NCI-H2227 treated with DMSO at 0.1 percent for 48 hours (cell line): ENCODE data around the gene FAM193A.
"Not testable (repeated sequence)": the region's sequence is repeated elsewhere in the genome, so short reads cannot be mapped to it uniquely, and the experiment has no call there.

Experiments used
- DNase-seq: peaks from one replicate; lab custom pipeline; 2025; lab: John Stamatoyannopoulos, UW

FAM193A gene

GRCh38 chr4:2608291-2608690 is 71.8 kb downstream of the FAM193A start:
- DNase-seq = no peak

GRCh38 chr4:2615821-2616220 is 79.4 kb downstream of the FAM193A start:
- DNase-seq = no peak

- no peak for DNase-seq
Observed at GRCh38 chr4:2617955-2618354, 81.5 kb downstream of the FAM193A start.

- DNase-seq = not testable (repeated sequence)
Observed at GRCh38 chr4:2618729-2619128, 82.3 kb downstream of the FAM193A start.

GRCh38 chr4:2619459-2619858 is 83.0 kb downstream of the FAM193A start:
- no peak for DNase-seq

GRCh38 chr4:2621419-2621818 is 85.0 kb downstream of the FAM193A start:
- DNase-seq = no peak

GRCh38 chr4:2623442-2623841 is 87.0 kb downstream of the FAM193A start:
- no peak for DNase-seq

GRCh38 chr4:2624782-2625530 is 88.5 kb downstream of the FAM193A start:
- no peak for DNase-seq

GRCh38 chr4:2626231-2626630 is 89.8 kb downstream of the FAM193A start:
- DNase-seq = no peak

GRCh38 chr4:2630556-2631273 is 94.3 kb downstream of the FAM193A start:
- DNase-seq = no peak

GRCh38 chr4:2634014-2634413 is 97.6 kb downstream of the FAM193A start:
- DNase-seq = no peak

- no peak for DNase-seq
Observed at GRCh38 chr4:2636331-2636730, 99.9 kb downstream of the FAM193A start.

GRCh38 chr4:2636994-2637393 is 100.5 kb downstream of the FAM193A start:
- not testable (repeated sequence) for DNase-seq

GRCh38 chr4:2637956-2638552 is 101.6 kb downstream of the FAM193A start:
- DNase-seq = no peak

- no peak for DNase-seq
Observed at GRCh38 chr4:2638730-2639129, 102.3 kb downstream of the FAM193A start.

GRCh38 chr4:2642968-2643367 is 106.5 kb downstream of the FAM193A start:
- no peak for DNase-seq

GRCh38 chr4:2643555-2643954 is 107.1 kb downstream of the FAM193A start:
- DNase-seq = no peak

GRCh38 chr4:2646396-2647149 is 110.1 kb downstream of the FAM193A start:
- no peak for DNase-seq

- DNase-seq = no peak
Observed at GRCh38 chr4:2647403-2648158, 111.1 kb downstream of the FAM193A start.

GRCh38 chr4:2648159-2648814 is 111.8 kb downstream of the FAM193A start:
- no peak for DNase-seq

- no peak for DNase-seq
Observed at GRCh38 chr4:2649604-2650114, 113.2 kb downstream of the FAM193A start.
